ENCODE results near the gene CD27. TPM values are rescaled to one million over a fixed set of nuclear protein-coding genes. Genes with fewer than 3 reads are reported as not detected.

CD27 gene
- total RNA-seq, 3 donors from 2014 or later = 1.8 to 5.3 (median 3.9) TPM

GRCh38 chr12:6500466-6500865, 55.7 kb downstream of the CD27 start:
- Histone ChIP-seq H3K36me3 (ENCODE audit: low read depth) (no peaks in the 10 kb centered on the region), H3K4me3 (no peak overlapping the region), H3K4me1 (ENCODE audit: low read depth) (peaks cover 3% of the 10 kb centered on the region), H3K9me3 (no peaks in the 10 kb centered on the region)
- DNase-seq (no peak), ATAC-seq (no peak)
- intact Hi-C loops (cut with DNase I, micrococcal nuclease) = no loop called here
- TF ChIP-seq CTCF (IDR thresholded peaks at IDR 0.05) = no peak

Other genes starting within 250 kb of the CD27 start
- gene CD9, start 244.6 kb upstream of the CD27 start, total RNA-seq = 100 to 1,000 TPM; 452 to 723 (median 672) TPM
- gene PLEKHG6, start 134.3 kb upstream of the CD27 start, total RNA-seq = 100 to 1,000 TPM in 2 of 3 donors, 10 to 100 TPM in 1; 90.4 to 190 (median 128) TPM
- 100 to 1,000 TPM; 166 to 237 (median 211) TPM for gene TNFRSF1A, start 102.9 kb upstream of the CD27 start, total RNA-seq
- gene SCNN1A, start 69.4 kb upstream of the CD27 start, total RNA-seq = 100 to 1,000 TPM; 130 to 402 (median 386) TPM
- 100 to 1,000 TPM; 114 to 142 (median 135) TPM for gene LTBR, start 60.8 kb upstream of the CD27 start, total RNA-seq
- 100 to 1,000 TPM in 1 of 3 donors, 10 to 100 TPM in 2; 40.9 to 107 (median 72.0) TPM for gene TAPBPL, start 7.1 kb downstream of the CD27 start, total RNA-seq
- gene VAMP1, start 25.7 kb downstream of the CD27 start, total RNA-seq = 10 to 100 TPM in 1 of 3 donors, 1 to 10 TPM in 2; 3.8 to 18.7 (median 8.6) TPM
- gene MRPL51, start 48.3 kb downstream of the CD27 start, total RNA-seq = 100 to 1,000 TPM; 119 to 143 (median 136) TPM
- gene NCAPD2, start 49.1 kb downstream of the CD27 start, total RNA-seq = 10 to 100 TPM; 25.5 to 47.0 (median 26.0) TPM
- gene GAPDH, start 89.6 kb downstream of the CD27 start, total RNA-seq = 1,000 to 10,000 TPM; 1,543 to 3,034 (median 2,070) TPM
- 10 to 100 TPM in 1 of 3 donors, 1 to 10 TPM in 2; 3.6 to 22.4 (median 8.2) TPM for gene IFFO1, start 111.1 kb downstream of the CD27 start, total RNA-seq
- gene NOP2, start 123.3 kb downstream of the CD27 start, total RNA-seq = 10 to 100 TPM; 26.1 to 32.4 (median 26.6) TPM
- gene CHD4, start 162.4 kb downstream of the CD27 start, total RNA-seq = 100 to 1,000 TPM; 127 to 243 (median 149) TPM
- 10 to 100 TPM; 12.0 to 30.5 (median 22.7) TPM for gene LPAR5, start 191.0 kb downstream of the CD27 start, total RNA-seq
- gene ACRBP, start 202.5 kb downstream of the CD27 start, total RNA-seq = 1 to 10 TPM; 1.4 to 3.0 (median 2.2) TPM
- 10 to 100 TPM; 28.9 to 46.9 (median 45.9) TPM for gene ING4, start 218.2 kb downstream of the CD27 start, total RNA-seq
- gene ZNF384, start 244.4 kb downstream of the CD27 start, total RNA-seq = 10 to 100 TPM; 54.5 to 67.8 (median 64.3) TPM

All from mucosa of descending colon (tissue), 3 donors.